GM23338 (cell line): ENCODE results near the gene DDR2. TPM values are rescaled to one million over a fixed set of nuclear protein-coding genes. Genes with fewer than 3 reads are reported as not detected.

Experiments
- CREB1 ChIP-seq: fragments of 250-450 bp; sonication (Bioruptor Pico); IDR thresholded peaks from 2 replicates; pipeline ENCODE4 v1.5.0; 2020; ENCODE audit warnings: low read depth, mild to moderate bottlenecking, moderate library complexity
- CTCF ChIP-seq, 2 experiments: fragments of 200-600 bp in 1 of 2; sonication (generic) in 1 of 2; conservative IDR thresholded peaks; 2 replicates each; pipeline versions ENCODE4 v1.5.1 to v1.6.1; 2016 to 2017; ENCODE audit warnings: antibody characterized with exemption in 2 of 2, low read depth in 2 of 2, mild to moderate bottlenecking in 2 of 2, moderate library complexity in 1 of 2
- EZH2 ChIP-seq: fragments of 200-600 bp; sonication (generic); IDR thresholded peaks from one replicate; pipeline ENCODE4 v1.8.0; 2017; ENCODE audit warnings: antibody characterized with exemption, mild to moderate bottlenecking, low read depth; ENCODE audit not compliant: unreplicated experiment
- EZH2phosphoT487 ChIP-seq: fragments of 200-600 bp; sonication (generic); IDR thresholded peaks from one replicate; pipeline ENCODE4 v1.8.1; 2018; ENCODE audit warnings: antibody characterized with exemption; ENCODE audit not compliant: unreplicated experiment
- NANOG ChIP-seq: IDR thresholded peaks from 2 replicates; pipeline ENCODE4 v1.6.1; 2016; ENCODE audit warnings: antibody characterized with exemption, borderline replicate concordance
- ZNF114 ChIP-seq: fragments of 250-450 bp; sonication (Bioruptor Pico); IDR thresholded peaks from 2 replicates; pipeline ENCODE4 v1.5.0; 2020; ENCODE audit warnings: mild to moderate bottlenecking, moderate library complexity
- ZNF331 ChIP-seq: fragments of 250-450 bp; sonication (Bioruptor Pico); IDR thresholded peaks from 2 replicates; pipeline ENCODE4 v1.5.0; 2020; ENCODE audit warnings: low read depth, mild to moderate bottlenecking, moderate library complexity
- polyA plus RNA-seq: library from polyadenylated mRNA; unstranded; fragments of >200 nt; fragmentation: Nextera tagmentation; extraction: Ambion mirVana; gene quantifications from 2 replicates; pipeline ENCODE4 v1.2.1, GENCODE V29; 2016
- total RNA-seq: library from RNA; depleted of rRNA; stranded (reverse); fragments of >200 nt; shearing (Covaris generic); gene quantifications from 2 replicates; pipeline ENCODE4 v1.2.3, GENCODE V29; 2014
- TF ChIP-seq, protein P1 (sequence below): fragments of 250-450 bp; sonication (Bioruptor Pico); IDR thresholded peaks from 2 replicates; pipeline ENCODE4 v1.5.0; 2020; ENCODE audit warnings: mild to moderate bottlenecking, moderate library complexity
- TF ChIP-seq, protein P2 (sequence below): IDR thresholded peaks from one replicate; pipeline ENCODE4 v1.6.1; 2018; ENCODE audit warnings: antibody characterized with exemption; ENCODE audit not compliant: unreplicated experiment

The DDR2 gene
- total and polyA plus RNA-seq, 2 experiments from 2014 or later, result 0.66 to 1.8 TPM

GRCh38 chr1:162733336-162733590 is 101.0 kb downstream of the DDR2 start (continued):
- TF ChIP-seq, protein P1, sequence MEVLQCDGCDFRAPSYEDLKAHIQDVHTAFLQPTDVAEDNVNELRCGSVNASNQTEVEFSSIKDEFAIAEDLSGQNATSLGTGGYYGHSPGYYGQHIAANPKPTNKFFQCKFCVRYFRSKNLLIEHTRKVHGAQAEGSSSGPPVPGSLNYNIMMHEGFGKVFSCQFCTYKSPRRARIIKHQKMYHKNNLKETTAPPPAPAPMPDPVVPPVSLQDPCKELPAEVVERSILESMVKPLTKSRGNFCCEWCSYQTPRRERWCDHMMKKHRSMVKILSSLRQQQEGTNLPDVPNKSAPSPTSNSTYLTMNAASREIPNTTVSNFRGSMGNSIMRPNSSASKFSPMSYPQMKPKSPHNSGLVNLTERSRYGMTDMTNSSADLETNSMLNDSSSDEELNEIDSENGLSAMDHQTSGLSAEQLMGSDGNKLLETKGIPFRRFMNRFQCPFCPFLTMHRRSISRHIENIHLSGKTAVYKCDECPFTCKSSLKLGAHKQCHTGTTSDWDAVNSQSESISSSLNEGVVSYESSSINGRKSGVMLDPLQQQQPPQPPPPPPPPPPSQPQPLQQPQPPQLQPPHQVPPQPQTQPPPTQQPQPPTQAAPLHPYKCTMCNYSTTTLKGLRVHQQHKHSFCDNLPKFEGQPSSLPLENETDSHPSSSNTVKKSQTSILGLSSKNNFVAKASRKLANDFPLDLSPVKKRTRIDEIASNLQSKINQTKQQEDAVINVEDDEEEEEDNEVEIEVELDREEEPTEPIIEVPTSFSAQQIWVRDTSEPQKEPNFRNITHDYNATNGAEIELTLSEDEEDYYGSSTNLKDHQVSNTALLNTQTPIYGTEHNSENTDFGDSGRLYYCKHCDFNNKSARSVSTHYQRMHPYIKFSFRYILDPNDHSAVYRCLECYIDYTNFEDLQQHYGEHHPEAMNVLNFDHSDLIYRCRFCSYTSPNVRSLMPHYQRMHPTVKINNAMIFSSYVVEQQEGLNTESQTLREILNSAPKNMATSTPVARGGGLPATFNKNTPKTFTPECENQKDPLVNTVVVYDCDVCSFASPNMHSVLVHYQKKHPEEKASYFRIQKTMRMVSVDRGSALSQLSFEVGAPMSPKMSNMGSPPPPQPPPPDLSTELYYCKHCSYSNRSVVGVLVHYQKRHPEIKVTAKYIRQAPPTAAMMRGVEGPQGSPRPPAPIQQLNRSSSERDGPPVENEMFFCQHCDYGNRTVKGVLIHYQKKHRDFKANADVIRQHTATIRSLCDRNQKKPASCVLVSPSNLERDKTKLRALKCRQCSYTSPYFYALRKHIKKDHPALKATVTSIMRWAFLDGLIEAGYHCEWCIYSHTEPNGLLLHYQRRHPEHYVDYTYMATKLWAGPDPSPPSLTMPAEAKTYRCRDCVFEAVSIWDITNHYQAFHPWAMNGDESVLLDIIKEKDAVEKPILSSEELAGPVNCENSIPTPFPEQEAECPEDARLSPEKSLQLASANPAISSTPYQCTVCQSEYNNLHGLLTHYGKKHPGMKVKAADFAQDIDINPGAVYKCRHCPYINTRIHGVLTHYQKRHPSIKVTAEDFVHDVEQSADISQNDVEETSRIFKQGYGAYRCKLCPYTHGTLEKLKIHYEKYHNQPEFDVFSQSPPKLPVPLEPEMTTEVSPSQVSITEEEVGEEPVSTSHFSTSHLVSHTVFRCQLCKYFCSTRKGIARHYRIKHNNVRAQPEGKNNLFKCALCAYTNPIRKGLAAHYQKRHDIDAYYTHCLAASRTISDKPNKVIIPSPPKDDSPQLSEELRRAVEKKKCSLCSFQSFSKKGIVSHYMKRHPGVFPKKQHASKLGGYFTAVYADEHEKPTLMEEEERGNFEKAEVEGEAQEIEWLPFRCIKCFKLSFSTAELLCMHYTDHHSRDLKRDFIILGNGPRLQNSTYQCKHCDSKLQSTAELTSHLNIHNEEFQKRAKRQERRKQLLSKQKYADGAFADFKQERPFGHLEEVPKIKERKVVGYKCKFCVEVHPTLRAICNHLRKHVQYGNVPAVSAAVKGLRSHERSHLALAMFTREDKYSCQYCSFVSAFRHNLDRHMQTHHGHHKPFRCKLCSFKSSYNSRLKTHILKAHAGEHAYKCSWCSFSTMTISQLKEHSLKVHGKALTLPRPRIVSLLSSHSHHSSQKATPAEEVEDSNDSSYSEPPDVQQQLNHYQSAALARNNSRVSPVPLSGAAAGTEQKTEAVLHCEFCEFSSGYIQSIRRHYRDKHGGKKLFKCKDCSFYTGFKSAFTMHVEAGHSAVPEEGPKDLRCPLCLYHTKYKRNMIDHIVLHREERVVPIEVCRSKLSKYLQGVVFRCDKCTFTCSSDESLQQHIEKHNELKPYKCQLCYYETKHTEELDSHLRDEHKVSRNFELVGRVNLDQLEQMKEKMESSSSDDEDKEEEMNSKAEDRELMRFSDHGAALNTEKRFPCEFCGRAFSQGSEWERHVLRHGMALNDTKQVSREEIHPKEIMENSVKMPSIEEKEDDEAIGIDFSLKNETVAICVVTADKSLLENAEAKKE (CRISPR knock-in tag), result no peak
- TF ChIP-seq CTCF (conservative IDR thresholded peaks at IDR 0.05; ENCODE audit: low read depth in 2 of 2) (no peak), ZNF331 (CRISPR knock-in tag) (no peak), EZH2 (no peak), NANOG (no peak), CREB1 (no peak), EZH2phosphoT487 (no peak), ZNF114 (no peak)
- TF ChIP-seq, protein P2, sequence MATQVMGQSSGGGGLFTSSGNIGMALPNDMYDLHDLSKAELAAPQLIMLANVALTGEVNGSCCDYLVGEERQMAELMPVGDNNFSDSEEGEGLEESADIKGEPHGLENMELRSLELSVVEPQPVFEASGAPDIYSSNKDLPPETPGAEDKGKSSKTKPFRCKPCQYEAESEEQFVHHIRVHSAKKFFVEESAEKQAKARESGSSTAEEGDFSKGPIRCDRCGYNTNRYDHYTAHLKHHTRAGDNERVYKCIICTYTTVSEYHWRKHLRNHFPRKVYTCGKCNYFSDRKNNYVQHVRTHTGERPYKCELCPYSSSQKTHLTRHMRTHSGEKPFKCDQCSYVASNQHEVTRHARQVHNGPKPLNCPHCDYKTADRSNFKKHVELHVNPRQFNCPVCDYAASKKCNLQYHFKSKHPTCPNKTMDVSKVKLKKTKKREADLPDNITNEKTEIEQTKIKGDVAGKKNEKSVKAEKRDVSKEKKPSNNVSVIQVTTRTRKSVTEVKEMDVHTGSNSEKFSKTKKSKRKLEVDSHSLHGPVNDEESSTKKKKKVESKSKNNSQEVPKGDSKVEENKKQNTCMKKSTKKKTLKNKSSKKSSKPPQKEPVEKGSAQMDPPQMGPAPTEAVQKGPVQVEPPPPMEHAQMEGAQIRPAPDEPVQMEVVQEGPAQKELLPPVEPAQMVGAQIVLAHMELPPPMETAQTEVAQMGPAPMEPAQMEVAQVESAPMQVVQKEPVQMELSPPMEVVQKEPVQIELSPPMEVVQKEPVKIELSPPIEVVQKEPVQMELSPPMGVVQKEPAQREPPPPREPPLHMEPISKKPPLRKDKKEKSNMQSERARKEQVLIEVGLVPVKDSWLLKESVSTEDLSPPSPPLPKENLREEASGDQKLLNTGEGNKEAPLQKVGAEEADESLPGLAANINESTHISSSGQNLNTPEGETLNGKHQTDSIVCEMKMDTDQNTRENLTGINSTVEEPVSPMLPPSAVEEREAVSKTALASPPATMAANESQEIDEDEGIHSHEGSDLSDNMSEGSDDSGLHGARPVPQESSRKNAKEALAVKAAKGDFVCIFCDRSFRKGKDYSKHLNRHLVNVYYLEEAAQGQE, result no peak
